ENCODE data around the gene ATAD3B. TPM values are rescaled to one million over a fixed set of nuclear protein-coding genes. Genes with fewer than 3 reads are reported as not detected.
"Not testable (repeated sequence)": the region's sequence is repeated elsewhere in the genome, so short reads cannot be mapped to it uniquely, and the experiment has no call there.

ATAD3B gene
- total RNA-seq, 1 experiment from 2014 or later: 104 TPM

- intact Hi-C loops (cut with micrococcal nuclease; ENCODE audit: unreplicated experiment) (no loop called here), in situ Hi-C loops (cut with HindIII; ENCODE audit: low pct_unique_long_range_greater_than_20kb, low sequenced_read_pairs) (no loop called here)
- TF ChIP-seq TCF7L2 (IDR thresholded peaks at IDR 0.05; ENCODE audit: low read depth, low read length) (no peak), REST (IDR thresholded peaks at IDR 0.05; ENCODE audit: insufficient read depth in 1 of 2, low read depth in 2 of 2, low read length in 1 of 2) (no peak), SIN3A (IDR thresholded peaks at IDR 0.05; ENCODE audit: borderline replicate concordance, insufficient read depth, low read depth, low read length) (no peak), POLR2AphosphoS5 (IDR thresholded peaks at IDR 0.05; ENCODE audit: low read depth, low read length) (no peak)
- TF ChIP-seq, protein P1, sequence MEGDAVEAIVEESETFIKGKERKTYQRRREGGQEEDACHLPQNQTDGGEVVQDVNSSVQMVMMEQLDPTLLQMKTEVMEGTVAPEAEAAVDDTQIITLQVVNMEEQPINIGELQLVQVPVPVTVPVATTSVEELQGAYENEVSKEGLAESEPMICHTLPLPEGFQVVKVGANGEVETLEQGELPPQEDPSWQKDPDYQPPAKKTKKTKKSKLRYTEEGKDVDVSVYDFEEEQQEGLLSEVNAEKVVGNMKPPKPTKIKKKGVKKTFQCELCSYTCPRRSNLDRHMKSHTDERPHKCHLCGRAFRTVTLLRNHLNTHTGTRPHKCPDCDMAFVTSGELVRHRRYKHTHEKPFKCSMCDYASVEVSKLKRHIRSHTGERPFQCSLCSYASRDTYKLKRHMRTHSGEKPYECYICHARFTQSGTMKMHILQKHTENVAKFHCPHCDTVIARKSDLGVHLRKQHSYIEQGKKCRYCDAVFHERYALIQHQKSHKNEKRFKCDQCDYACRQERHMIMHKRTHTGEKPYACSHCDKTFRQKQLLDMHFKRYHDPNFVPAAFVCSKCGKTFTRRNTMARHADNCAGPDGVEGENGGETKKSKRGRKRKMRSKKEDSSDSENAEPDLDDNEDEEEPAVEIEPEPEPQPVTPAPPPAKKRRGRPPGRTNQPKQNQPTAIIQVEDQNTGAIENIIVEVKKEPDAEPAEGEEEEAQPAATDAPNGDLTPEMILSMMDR (IDR thresholded peaks at IDR 0.05): no peak
- ChIA-PET CTCF (no interaction called here), POLR2A (no interaction called here)
- no peaks in the 10 kb centered on the region for H3K36me3 ChIP-seq (ENCODE audit: control insufficient read depth, insufficient read depth, low read length)
- ATAC-seq (no peak), DNase-seq (ENCODE audit: low read depth, low spot score) (no peak)
- no peaks in the 10 kb centered on the region; the same call in 1 of the 2 replicates for H3K4me1 ChIP-seq (ENCODE audit: control insufficient read depth, insufficient read depth, low read length)
- H3K4me3 ChIP-seq (ENCODE audit: low read depth in 2 of 2, low read length in 2 of 2): no peak overlapping the region
- no peak overlapping the region for H3K27ac ChIP-seq (ENCODE audit: low read length)
- H3K9me3 ChIP-seq (ENCODE audit: control insufficient read depth, insufficient read depth, low read depth, low read length): no peaks in the 10 kb centered on the region
- no peaks in the 10 kb centered on the region for H3K27me3 ChIP-seq (ENCODE audit: control insufficient read depth, insufficient read depth, low read length)
- no TSS peak for BruUV-seq (replicated peaks)
These were observed 58.4 kb downstream of the ATAD3B start for GRCh38 chr1:1529936-1530335.

- ChIA-PET CTCF (no interaction called here), POLR2A (no interaction called here)
- BruUV-seq (replicated peaks): TSS peak; percentile 84
- DNase-seq (ENCODE audit: low read depth, low spot score) (no peak), ATAC-seq (no peak)
- no peaks in the 10 kb centered on the region for H3K9me3 ChIP-seq (ENCODE audit: control insufficient read depth, insufficient read depth, low read depth, low read length)
- H3K4me1 ChIP-seq (ENCODE audit: control insufficient read depth, insufficient read depth, low read length): no peaks in the 10 kb centered on the region; the same call in none of the 2 replicates
- intact Hi-C loops (cut with micrococcal nuclease; ENCODE audit: unreplicated experiment) (no loop called here), in situ Hi-C loops (cut with HindIII; ENCODE audit: low pct_unique_long_range_greater_than_20kb, low sequenced_read_pairs) (no loop called here)
- H3K36me3 ChIP-seq (ENCODE audit: control insufficient read depth, insufficient read depth, low read length): no peaks in the 10 kb centered on the region
- H3K4me3 ChIP-seq (ENCODE audit: low read depth in 2 of 2, low read length in 2 of 2): no peak overlapping the region
- no peak overlapping the region for H3K27ac ChIP-seq (ENCODE audit: low read length)
- TF ChIP-seq REST (IDR thresholded peaks at IDR 0.05; ENCODE audit: insufficient read depth in 1 of 2, low read depth in 2 of 2, low read length in 1 of 2) (no peak), SIN3A (IDR thresholded peaks at IDR 0.05; ENCODE audit: borderline replicate concordance, insufficient read depth, low read depth, low read length) (no peak), TCF7L2 (IDR thresholded peaks at IDR 0.05; ENCODE audit: low read depth, low read length) (no peak), POLR2AphosphoS5 (IDR thresholded peaks at IDR 0.05; ENCODE audit: low read depth, low read length) (no peak)
- TF ChIP-seq, protein P1 (IDR thresholded peaks at IDR 0.05): no peak
- no peaks in the 10 kb centered on the region for H3K27me3 ChIP-seq (ENCODE audit: control insufficient read depth, insufficient read depth, low read length)
These were observed 60.4 kb downstream of the ATAD3B start for GRCh38 chr1:1531947-1532346.

DNA sequence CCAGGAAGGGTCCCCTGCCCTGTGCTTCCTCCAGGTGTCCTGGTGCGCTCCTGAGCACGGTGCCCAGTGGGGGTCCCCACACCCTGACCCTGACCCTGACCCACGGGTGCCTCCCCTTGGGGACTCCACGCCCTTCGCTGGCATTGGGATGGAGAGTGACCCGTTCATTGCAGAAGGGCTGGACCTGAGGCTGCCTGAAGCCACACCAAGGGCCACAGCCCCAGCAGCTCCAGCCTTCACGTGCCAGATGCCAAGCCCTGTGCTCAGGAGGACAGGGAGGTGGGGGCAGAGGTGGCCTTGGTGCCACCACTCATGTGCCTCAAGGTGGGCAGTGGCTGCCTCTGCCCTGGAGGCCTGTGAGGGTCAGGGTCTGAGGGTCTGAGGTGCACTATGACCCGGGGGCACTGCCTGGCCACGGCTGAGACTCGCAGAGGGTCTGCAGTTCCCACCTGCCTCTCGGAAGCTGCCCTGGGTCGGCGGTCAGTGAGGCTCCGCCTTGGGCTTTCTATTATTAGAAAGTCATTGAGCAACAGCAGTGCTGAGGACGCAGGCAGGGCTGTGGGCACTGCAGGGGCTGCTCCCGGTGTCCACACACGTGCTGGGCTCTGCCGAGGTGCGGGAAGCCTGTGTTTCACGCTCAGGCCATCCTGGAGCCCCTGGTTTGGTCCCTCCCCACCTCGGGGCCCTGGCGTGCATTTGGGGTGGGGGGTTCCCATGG is 61.8 kb downstream of the ATAD3B start:
- H3K4me3 ChIP-seq (ENCODE audit: low read depth in 2 of 2, low read length in 2 of 2); POLR2A ChIA-PET; H3K36me3 ChIP-seq (ENCODE audit: control insufficient read depth, insufficient read depth, low read length); H3K4me1 ChIP-seq (ENCODE audit: control insufficient read depth, insufficient read depth, low read length); intact Hi-C loops (cut with micrococcal nuclease; ENCODE audit: unreplicated experiment); H3K9me3 ChIP-seq (ENCODE audit: control insufficient read depth, insufficient read depth, low read depth, low read length); in situ Hi-C loops (cut with HindIII; ENCODE audit: low pct_unique_long_range_greater_than_20kb, low sequenced_read_pairs); H3K27me3 ChIP-seq (ENCODE audit: control insufficient read depth, insufficient read depth, low read length); H3K27ac ChIP-seq (ENCODE audit: low read length); CTCF ChIA-PET; BruUV-seq (replicated peaks); DNase-seq (ENCODE audit: low read depth, low spot score): not testable (repeated sequence)
- ATAC-seq: peak; percentile 42

Data from Panc1 (cell line).